Activated naive CD8-positive, alpha-beta T cell treated with anti-CD3 and anti-CD28 coated beads, Interleukin-2, amount 50 U/mL, for 24 hours (primary cell): Measurements from ENCODE around the gene KIF12.

Source experiments
- ATAC-seq: fragments of 150-1000 bp; cut with Tn5 transposase; one replicate; pipeline ENCODE4 v1.10.0; 2021
- DNase-seq: peaks from one replicate; pipeline ENCODE4 v3.0.0; 2021
- H3K27ac Mint-ChIP-seq: one replicate; pipeline ENCODE4 v1.8.0; 2021; ENCODE audit warnings: mild to moderate bottlenecking, mixed read lengths
- H3K27me3 Mint-ChIP-seq: one replicate; pipeline ENCODE4 v1.8.0; 2021; ENCODE audit warnings: mixed read lengths
- H3K36me3 Mint-ChIP-seq: one replicate; pipeline ENCODE4 v1.8.0; 2021; ENCODE audit warnings: low read depth, mixed read lengths
- H3K4me1 Mint-ChIP-seq: one replicate; pipeline ENCODE4 v1.8.0; 2021; ENCODE audit warnings: mixed read lengths
- H3K4me3 Mint-ChIP-seq: one replicate; pipeline ENCODE4 v1.8.0; 2021; ENCODE audit warnings: mild to moderate bottlenecking, moderate library complexity, mixed read lengths
- H3K9me3 Mint-ChIP-seq: one replicate; pipeline ENCODE4 v1.8.0; 2021; ENCODE audit warnings: mixed read lengths

The KIF12 gene

DNA sequence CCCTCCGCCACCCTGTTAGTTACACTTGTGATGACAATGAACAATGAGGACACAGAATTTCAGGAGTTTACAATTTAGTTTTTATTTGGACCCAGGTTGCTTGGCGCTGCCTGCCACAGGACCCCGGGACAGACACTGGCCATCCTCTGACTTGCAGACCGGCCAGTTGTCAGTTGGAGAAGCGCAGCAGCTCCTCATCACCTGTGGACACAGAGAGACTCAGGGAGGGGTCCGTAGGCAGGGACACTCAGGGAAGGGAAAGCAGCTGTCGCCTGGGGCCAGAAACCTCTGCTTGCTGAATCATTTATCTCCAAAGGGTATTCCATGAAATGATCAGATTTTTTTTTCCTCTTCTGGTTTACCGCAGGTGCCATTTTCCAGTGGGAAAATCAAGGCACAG is 39.0 kb downstream of the KIF12 start:
- DNase-seq: no peak
- Mint-ChIP-seq H3K4me1 (no peaks in the 10 kb centered on the region), H3K4me3 (no peak overlapping the region), H3K27ac (no peak overlapping the region), H3K27me3 (no peaks in the 10 kb centered on the region), H3K36me3 (no peaks in the 10 kb centered on the region), H3K9me3 (no peaks in the 10 kb centered on the region)
- no peak for ATAC-seq

DNA sequence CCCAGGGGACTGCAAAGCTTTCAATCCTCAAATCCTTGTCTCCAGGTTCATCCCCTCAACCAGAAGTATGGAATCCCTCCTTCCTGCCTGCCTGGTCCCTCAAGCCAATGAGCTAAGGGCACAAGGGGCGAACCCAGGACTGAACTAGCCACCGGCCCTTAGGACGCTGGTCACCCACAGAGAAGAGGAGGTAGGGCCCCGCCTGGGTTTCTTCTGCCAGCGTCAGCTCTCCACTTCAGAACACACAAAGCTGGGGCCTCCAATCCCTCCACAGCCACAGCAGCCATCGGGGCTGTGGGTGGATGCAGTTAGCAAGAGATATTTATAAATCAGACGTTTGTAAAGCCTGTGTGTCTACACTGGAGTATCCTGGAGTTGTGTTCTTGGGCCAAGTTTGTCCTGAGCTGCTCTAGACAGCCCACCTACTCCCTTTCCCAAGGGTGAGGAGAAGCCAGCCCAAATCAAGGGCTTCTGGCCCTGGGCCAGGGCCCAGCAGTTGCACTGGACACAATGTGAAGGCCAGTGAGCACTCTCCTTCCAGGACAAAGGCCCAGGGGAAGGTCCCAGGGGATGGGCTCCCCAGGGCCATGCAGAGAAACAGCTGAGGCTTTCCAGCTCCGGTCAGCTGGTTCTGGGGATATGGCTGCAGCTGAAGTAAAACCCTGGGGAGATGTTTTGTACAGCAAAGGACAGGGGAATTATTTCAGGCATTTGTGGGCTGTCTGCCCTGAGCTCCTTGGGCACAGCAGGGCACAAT is 39.9 kb downstream of the KIF12 start:
- Mint-ChIP-seq H3K36me3 (no peaks in the 10 kb centered on the region), H3K4me3 (no peak overlapping the region), H3K27me3 (no peaks in the 10 kb centered on the region), H3K27ac (no peak overlapping the region), H3K9me3 (no peaks in the 10 kb centered on the region), H3K4me1 (no peaks in the 10 kb centered on the region)
- DNase-seq: no peak
- ATAC-seq: no peak

DNA sequence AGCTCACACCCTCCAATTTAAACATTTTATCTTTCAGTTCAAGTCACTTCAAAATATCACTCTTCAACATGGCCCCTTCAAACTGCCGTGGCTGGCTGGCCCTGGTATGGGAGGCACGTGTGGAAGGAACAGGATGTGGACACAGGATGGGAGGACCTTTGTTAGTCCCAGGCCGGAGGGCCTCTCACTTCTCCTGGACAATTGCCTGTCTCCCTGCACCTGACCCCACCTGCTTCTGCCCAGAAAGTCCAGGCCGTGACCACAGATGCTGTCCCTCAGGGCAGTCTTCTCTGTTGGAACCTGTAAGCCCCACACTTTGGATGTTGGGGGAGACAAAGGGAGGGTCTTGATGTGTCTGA is 40.4 kb downstream of the KIF12 start:
- H3K27ac Mint-ChIP-seq: no peak overlapping the region
- ATAC-seq (no peak), DNase-seq (no peak)
- H3K4me1 Mint-ChIP-seq: no peaks in the 10 kb centered on the region
- no peak overlapping the region for H3K4me3 Mint-ChIP-seq
- H3K9me3 Mint-ChIP-seq: no peaks in the 10 kb centered on the region
- H3K27me3 Mint-ChIP-seq: no peaks in the 10 kb centered on the region
- no peaks in the 10 kb centered on the region for H3K36me3 Mint-ChIP-seq

DNA sequence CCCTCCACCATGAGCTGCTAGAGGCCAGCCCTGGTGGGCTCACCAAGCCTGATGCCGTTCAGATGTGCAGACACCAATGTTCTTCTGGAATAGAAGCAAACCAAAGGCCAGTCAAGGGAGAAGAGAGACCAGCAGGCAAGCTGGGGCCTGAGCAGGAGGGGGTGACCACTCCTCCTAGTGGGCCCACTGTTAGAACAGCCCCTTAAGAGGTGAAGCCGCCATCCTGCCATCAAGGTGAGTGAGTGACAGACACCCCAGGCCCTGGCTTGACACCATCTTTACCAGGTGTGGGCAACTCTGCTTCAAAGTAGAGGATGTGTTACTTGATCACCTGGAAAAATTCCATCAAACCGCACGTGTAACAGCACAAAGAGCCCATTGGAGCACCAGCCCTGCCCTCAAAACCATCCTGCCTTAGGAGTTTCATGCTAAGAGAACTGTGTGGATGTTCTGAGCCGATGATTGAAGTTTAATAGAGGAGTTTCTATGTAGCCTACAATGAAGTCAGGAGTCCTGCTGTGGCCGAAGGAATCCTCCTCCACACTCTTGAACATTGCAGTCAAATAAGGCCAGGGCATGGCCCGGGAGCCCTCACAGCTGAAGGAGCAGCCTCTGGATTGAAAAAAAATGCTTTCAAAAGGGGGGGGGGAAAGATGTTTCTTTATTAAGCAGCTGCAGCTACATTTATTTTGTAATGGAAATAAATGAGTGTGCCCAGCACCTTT is 41.8 kb downstream of the KIF12 start:
- Mint-ChIP-seq H3K27ac (no peak overlapping the region), H3K4me3 (no peak overlapping the region), H3K9me3 (no peaks in the 10 kb centered on the region), H3K36me3 (no peaks in the 10 kb centered on the region), H3K4me1 (no peaks in the 10 kb centered on the region), H3K27me3 (no peaks in the 10 kb centered on the region)
- no peak for DNase-seq
- no peak for ATAC-seq

DNA sequence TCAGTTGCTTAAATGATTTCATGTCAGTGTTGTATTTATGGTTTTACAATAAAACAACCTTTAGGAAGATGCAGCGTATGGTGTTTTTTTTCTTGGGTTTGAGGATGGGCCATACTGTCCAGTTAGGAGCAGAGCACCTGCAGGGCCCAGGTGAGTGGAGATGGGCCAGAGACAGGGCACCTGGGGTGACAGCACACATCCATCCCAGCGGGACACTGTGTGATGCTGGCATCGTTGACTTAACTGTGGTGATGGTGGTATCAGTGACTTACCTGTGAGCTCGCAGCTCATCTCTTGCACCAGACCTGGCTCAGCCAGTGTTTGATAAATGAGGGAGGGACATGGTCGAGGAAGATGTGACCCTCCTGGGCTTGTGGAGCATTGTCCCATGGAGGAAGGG is 42.6 kb downstream of the KIF12 start:
- Mint-ChIP-seq H3K9me3 (no peaks in the 10 kb centered on the region), H3K36me3 (no peaks in the 10 kb centered on the region), H3K27me3 (no peaks in the 10 kb centered on the region), H3K27ac (no peak overlapping the region), H3K4me1 (no peaks in the 10 kb centered on the region), H3K4me3 (no peak overlapping the region)
- DNase-seq: no peak
- ATAC-seq: no peak

DNA sequence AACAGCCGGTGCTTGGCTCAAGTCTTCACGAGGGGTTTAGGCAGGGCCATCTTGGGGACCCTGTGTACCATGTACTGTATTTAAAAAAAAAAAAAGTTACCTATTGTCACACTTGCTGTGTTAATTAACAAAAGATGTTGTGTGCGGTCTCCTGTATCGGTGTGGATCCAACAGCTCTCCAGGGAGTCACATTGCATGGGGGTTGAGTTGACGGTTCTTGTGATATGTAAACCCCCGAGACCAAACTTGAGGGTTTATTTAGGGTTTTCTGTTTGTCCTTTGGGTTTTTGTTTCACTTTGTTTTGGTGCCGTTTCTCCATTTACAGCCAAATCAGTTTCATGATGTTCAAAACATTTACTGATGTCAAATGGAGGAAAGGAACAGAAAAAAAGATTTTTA is 43.2 kb downstream of the KIF12 start:
- H3K27ac Mint-ChIP-seq: no peak overlapping the region
- DNase-seq: no peak

DNA sequence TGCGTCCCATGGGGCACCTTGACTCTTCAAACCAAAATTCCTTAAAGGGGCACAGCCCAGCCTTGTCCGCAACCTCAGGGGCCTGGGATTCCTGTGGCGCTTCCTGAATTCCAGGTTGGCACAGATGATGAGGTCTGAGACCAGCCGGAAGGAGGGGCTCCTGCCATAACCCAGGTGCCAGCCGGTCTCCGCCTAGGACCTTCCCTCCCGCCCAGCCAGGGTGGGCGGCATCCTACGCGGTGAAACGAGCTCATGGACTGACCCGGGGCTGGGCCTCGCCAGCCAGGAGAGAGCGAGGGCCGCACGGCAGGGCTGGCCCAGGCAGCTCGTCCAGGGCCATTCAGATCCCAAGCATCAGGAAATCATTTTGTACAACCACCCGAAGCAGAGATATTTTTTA is 44.0 kb downstream of the KIF12 start:
- no peak overlapping the region for H3K4me3 Mint-ChIP-seq
- H3K4me1 Mint-ChIP-seq: no peaks in the 10 kb centered on the region
- ATAC-seq: no peak
- H3K27me3 Mint-ChIP-seq: no peaks in the 10 kb centered on the region
- no peak overlapping the region for H3K27ac Mint-ChIP-seq
- no peaks in the 10 kb centered on the region for H3K36me3 Mint-ChIP-seq
- no peak for DNase-seq
- H3K9me3 Mint-ChIP-seq: no peaks in the 10 kb centered on the region

More for the DNA sequence above, 43.2 kb downstream of the KIF12 start:
- no peaks in the 10 kb centered on the region for H3K27me3 Mint-ChIP-seq
- H3K4me3 Mint-ChIP-seq: no peak overlapping the region
- no peaks in the 10 kb centered on the region for H3K4me1 Mint-ChIP-seq
- no peaks in the 10 kb centered on the region for H3K36me3 Mint-ChIP-seq
- no peak for ATAC-seq
- H3K9me3 Mint-ChIP-seq: no peaks in the 10 kb centered on the region

DNA sequence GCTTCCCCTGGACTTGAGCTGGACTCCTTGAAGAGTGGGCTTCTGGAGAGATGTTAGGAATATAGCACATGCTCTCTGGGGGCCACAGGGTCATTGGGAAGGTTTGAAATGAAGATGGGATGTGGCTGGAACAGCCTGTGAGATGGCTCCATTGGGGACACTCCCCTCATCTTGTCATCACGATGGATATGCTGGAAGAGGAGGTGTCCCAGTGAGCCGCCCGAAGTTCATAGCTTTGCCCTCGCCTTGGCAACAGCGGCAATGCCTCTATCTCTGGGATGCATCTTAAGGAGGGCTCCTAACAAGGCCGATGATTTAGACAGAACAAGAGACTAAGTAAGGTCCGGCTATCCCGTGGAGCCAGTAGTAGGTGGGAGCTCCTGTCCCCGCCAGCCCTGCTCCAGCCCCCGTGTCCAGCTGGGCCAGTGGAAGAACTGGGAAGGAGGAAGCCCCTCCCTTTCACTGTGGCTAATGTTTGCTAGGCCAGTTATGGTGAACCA is 44.9 kb downstream of the KIF12 start:
- H3K4me3 Mint-ChIP-seq: no peak overlapping the region
- no peaks in the 10 kb centered on the region for H3K36me3 Mint-ChIP-seq
- H3K4me1 Mint-ChIP-seq: no peaks in the 10 kb centered on the region
- ATAC-seq (no peak), DNase-seq (no peak)
- no peaks in the 10 kb centered on the region for H3K27me3 Mint-ChIP-seq
- H3K27ac Mint-ChIP-seq: no peak overlapping the region
- H3K9me3 Mint-ChIP-seq: no peaks in the 10 kb centered on the region

DNA sequence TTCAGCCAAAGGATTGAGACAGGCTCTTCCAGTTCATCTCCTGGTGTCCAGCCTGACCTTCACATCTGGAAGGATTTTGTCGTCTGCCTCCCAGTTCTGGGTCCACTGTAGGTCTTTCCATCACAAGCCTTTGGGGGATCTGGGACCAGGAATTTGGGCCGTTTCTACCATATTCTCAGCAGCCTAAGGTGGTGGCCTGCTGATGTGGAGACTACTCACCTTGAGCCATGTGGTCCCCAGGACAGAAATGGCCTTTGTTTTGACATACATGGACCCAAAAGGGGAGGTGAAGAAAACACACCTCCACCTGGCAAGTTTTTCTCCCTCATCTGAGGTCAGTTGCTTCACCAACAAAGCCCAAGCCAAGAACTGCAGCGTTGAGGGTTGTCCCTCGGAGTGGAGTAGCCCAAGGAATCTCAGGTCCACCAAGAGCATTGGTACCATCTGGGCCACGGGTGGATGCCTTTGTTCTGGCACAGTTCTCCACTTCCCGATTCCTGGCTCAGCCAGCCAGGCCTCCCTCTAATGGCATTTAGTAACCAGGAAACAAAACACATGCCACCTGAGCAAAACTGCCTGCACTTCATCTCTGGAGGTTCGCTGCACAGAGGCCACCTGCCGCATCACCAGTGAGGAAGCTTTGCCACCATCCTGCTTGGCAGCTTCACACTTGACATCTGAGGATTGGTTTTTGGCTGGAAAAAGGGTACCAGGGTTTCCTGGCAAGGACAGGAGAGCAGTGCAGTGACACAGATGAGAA is 45.7 kb downstream of the KIF12 start:
- H3K4me1 Mint-ChIP-seq: no peaks in the 10 kb centered on the region
- no peaks in the 10 kb centered on the region for H3K27me3 Mint-ChIP-seq
- DNase-seq (no peak), ATAC-seq (no peak)
- no peak overlapping the region for H3K4me3 Mint-ChIP-seq
- H3K27ac Mint-ChIP-seq: no peak overlapping the region
- H3K36me3 Mint-ChIP-seq: no peaks in the 10 kb centered on the region
- H3K9me3 Mint-ChIP-seq: no peaks in the 10 kb centered on the region

DNA sequence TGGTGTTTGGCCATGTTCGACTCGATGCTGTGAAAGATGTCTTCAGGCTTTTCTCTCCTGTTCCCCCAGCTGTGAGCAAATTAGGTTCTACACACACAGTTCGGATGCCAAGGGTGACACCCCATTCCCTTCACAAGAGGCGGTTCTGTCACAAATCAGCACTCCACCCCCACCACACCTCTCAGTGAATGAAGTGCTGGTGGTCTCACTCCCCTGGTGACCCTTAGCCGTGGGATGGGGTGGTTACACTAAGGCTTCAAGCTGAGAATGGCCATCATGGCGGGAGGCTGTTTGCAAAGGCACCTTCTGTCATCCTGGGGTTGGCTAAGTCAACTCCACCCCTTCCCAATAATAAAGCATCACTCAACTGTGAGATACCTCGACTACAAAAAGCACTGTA is 47.4 kb downstream of the KIF12 start:
- no peak overlapping the region for H3K27ac Mint-ChIP-seq
- no peaks in the 10 kb centered on the region for H3K27me3 Mint-ChIP-seq
- no peak for ATAC-seq
- DNase-seq: no peak
- no peak overlapping the region for H3K4me3 Mint-ChIP-seq
- H3K4me1 Mint-ChIP-seq: no peaks in the 10 kb centered on the region
- no peaks in the 10 kb centered on the region for H3K36me3 Mint-ChIP-seq
- no peaks in the 10 kb centered on the region for H3K9me3 Mint-ChIP-seq

DNA sequence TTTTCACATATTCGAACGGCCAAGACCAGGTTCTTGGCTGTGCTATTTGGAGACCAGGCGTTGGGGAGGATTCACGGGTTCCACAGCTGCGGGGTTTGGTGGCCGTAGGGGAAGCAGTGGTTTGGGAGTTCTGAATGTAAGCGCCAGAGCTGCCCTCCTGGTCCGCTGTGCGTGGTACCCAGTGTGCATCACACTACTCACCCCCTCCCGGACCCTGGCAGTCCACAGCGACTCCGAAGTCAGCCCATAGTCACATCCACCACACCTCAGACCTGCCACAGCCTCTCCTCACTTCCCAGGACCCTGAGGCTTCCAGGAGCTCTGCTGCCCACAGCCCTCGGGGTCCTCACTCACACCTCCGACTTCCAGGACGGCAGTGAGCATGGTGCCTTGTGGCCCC is 47.8 kb downstream of the KIF12 start:
- Mint-ChIP-seq H3K9me3 (no peaks in the 10 kb centered on the region), H3K4me3 (no peak overlapping the region), H3K36me3 (no peaks in the 10 kb centered on the region), H3K4me1 (no peaks in the 10 kb centered on the region), H3K27me3 (peaks cover 2% of the 10 kb centered on the region), H3K27ac (no peak overlapping the region)
- no peak for ATAC-seq
- no peak for DNase-seq

DNA sequence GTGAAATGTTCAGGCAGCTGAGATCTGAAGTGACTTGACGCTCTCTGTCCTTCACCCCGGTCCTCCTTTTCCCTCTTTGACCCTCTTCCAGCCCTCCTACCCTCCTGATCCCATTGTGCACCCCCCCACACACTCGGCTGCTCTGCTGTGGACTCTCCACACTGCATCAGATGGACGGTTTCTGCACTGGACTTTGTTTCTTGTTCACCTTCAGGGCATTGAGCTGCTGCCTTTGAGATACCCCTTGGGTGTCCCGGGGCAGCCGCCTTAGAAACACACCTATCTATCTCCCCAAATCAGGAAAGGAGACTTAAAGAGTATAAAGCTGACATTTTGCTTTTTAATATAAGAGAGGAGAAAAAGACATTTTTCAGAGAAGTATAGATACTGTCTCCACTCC is 48.4 kb downstream of the KIF12 start:
- no peaks in the 10 kb centered on the region for H3K4me1 Mint-ChIP-seq

DNA sequence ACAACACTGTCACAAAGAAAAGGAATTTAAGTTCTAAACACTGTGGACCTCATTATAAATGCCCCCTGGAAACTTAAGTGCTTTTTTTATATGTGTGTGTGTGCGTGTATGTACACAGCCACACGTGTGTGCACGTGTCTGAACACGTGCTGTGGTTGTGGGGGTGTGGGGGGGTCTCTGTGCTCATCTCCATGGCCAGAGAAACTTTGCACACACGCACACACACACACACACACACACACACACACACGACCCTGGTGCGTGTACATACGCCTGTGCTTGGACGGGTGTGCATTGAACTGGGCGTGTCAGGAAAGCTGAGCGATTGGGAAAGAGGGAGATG is 48.9 kb downstream of the KIF12 start:
- peaks cover 2% of the 10 kb centered on the region for H3K27me3 Mint-ChIP-seq
- no peak overlapping the region for H3K4me3 Mint-ChIP-seq
- H3K36me3 Mint-ChIP-seq: no peaks in the 10 kb centered on the region
- no peak overlapping the region for H3K27ac Mint-ChIP-seq
- H3K9me3 Mint-ChIP-seq: no peaks in the 10 kb centered on the region
- H3K4me1 Mint-ChIP-seq: no peaks in the 10 kb centered on the region
- DNase-seq (no peak), ATAC-seq (no peak)

More for the DNA sequence above, 48.4 kb downstream of the KIF12 start:
- peaks cover 2% of the 10 kb centered on the region for H3K27me3 Mint-ChIP-seq
- no peak overlapping the region for H3K27ac Mint-ChIP-seq
- H3K36me3 Mint-ChIP-seq: no peaks in the 10 kb centered on the region
- H3K9me3 Mint-ChIP-seq: no peaks in the 10 kb centered on the region
- H3K4me3 Mint-ChIP-seq: no peak overlapping the region
- ATAC-seq (no peak), DNase-seq (no peak)

DNA sequence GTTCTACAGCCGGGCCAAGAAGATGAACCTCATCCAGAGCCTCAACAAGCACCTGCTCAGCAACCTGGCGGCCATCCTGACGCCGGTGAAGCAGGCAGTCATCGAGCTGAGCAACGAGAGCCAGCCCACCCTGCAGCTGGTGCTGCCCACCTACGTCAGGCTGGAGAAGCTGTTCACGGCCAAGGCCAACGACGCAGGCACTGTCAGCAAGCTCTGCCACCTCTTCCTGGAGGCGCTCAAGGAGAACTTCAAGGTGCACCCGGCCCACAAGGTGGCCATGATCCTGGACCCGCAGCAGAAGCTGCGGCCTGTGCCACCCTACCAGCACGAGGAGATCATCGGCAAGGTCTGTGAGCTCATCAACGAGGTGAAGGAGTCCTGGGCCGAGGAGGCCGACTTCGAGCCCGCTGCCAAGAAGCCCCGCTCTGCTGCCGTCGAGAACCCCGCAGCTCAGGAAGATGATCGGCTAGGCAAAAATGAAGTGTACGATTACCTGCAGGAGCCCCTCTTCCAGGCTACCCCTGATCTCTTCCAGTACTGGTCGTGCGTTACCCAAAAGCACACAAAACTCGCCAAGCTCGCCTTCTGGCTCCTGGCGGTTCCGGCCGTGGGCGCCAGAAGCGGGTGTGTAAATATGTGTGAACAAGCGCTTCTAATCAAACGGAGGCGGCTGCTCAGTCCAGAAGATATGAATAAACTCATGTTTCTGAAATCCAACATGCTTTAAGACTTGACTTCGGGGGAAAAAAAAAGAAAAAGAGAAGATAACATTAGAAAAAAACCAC is 49.5 kb downstream of the KIF12 start:
- Mint-ChIP-seq H3K27me3 (peaks cover 2% of the 10 kb centered on the region), H3K4me1 (no peaks in the 10 kb centered on the region), H3K9me3 (no peaks in the 10 kb centered on the region), H3K27ac (no peak overlapping the region), H3K4me3 (no peak overlapping the region), H3K36me3 (no peaks in the 10 kb centered on the region)
- DNase-seq (no peak), ATAC-seq (no peak)
